WI38 (cell line): ENCODE data around the gene COL6A6.
"Not testable (repeated sequence)": the region's sequence is repeated elsewhere in the genome, so short reads cannot be mapped to it uniquely, and the experiment has no call there.

Experiments
- H3K4me3 ChIP-seq: 2 replicates; pipeline ENCODE4 v1.5.1; 2011; ENCODE audit warnings: low read depth, mild to moderate bottlenecking, control low read depth, low read length
- TF ChIP-seq, protein P1 (sequence below): IDR thresholded peaks from 2 replicates; pipeline ENCODE4 v1.5.1; 2012; ENCODE audit warnings: low read depth, mild to moderate bottlenecking, control low read depth, low read length

The COL6A6 gene

DNA sequence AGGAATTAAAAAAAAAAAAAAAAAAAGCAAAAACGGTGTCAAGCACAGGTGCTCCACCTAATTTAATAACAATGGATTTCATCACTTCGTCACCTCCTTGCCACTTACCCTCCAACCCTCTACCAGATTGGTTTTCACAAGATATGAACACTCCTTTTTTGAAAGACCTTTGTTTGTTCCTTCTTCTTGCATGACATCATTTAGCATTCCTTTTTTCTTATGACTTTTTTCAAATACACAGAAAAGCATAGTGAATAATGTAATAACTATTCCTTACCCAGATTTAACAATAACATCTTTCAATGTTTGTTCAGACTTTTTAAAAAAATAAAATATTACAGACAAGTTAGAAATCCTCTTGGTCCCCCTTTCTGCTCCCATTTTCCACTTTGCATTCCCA is 16.3 kb downstream of the COL6A6 start:
- TF ChIP-seq, protein P1, sequence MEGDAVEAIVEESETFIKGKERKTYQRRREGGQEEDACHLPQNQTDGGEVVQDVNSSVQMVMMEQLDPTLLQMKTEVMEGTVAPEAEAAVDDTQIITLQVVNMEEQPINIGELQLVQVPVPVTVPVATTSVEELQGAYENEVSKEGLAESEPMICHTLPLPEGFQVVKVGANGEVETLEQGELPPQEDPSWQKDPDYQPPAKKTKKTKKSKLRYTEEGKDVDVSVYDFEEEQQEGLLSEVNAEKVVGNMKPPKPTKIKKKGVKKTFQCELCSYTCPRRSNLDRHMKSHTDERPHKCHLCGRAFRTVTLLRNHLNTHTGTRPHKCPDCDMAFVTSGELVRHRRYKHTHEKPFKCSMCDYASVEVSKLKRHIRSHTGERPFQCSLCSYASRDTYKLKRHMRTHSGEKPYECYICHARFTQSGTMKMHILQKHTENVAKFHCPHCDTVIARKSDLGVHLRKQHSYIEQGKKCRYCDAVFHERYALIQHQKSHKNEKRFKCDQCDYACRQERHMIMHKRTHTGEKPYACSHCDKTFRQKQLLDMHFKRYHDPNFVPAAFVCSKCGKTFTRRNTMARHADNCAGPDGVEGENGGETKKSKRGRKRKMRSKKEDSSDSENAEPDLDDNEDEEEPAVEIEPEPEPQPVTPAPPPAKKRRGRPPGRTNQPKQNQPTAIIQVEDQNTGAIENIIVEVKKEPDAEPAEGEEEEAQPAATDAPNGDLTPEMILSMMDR: no peak
- H3K4me3 ChIP-seq: no peak overlapping the region

GRCh38 chr3:130537673-130538304 is 20.8 kb downstream of the COL6A6 start:
- H3K4me3 ChIP-seq: no peak overlapping the region
- TF ChIP-seq, protein P1: no peak

- no peak overlapping the region for H3K4me3 ChIP-seq
- TF ChIP-seq, protein P1: no peak
Measured at GRCh38 chr3:130539005-130539404, 22.0 kb downstream of the COL6A6 start.

GRCh38 chr3:130543322-130543721 is 26.3 kb downstream of the COL6A6 start:
- no peak overlapping the region for H3K4me3 ChIP-seq
- TF ChIP-seq, protein P1: no peak

DNA sequence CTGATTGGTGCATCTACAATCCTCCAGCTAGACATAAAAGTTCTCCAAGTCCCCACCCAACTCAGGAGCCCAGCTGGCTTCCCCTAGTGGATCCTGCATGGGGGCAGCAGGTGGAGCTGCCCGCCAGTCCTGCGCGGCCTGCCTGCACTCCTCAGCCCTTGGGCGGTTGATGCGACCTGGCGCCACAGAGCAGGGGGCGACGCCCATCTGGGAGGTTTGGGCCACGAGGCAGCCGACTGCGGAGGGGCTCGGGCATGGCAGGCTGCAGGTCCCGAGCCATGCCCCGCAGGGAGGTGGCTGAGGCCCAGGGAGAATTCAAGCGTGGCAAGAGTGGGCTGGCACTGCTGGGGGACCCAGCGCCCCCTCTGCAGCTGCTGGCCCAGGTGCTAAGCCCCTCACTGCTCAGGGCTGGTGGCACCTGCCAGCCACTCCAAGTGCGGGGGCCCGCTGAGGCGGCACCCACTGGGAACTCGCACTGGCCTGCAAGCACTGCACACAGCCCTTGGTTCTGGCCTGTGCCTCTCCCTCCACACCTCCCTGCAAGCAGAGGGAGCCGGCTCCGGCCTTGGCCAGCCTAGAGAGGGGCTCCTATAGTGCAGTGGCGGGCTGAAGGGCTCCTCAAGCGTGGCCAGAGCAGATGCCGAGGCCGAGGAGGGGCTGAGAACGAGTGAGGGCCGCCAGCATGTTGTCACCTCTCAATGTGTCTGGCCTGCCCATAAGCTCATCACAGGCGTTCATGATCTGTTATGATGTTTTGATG is 30.1 kb downstream of the COL6A6 start:
- H3K4me3 ChIP-seq: no peak overlapping the region
- TF ChIP-seq, protein P1: no peak

GRCh38 chr3:130547680-130548065 is 30.7 kb downstream of the COL6A6 start:
- not testable (repeated sequence) for H3K4me3 ChIP-seq

- TF ChIP-seq, protein P1: no peak
- no peak overlapping the region for H3K4me3 ChIP-seq
Measured at GRCh38 chr3:130548356-130548755, 31.4 kb downstream of the COL6A6 start.
